GM06990 (cell line): ENCODE data around the gene ARL5C.

Source experiments
- DNase-seq: peaks from one replicate; pipeline ENCODE4 v3.0.0-alpha.2; 2011; ENCODE audit not compliant: insufficient read length; ENCODE audit errors: extremely low read depth
- H3K27me3 ChIP-seq: replicated peaks from 2 replicates; pipeline ENCODE4 v1.6.0; 2011; ENCODE audit warnings: low read length; ENCODE audit not compliant: control insufficient read depth, insufficient read depth
- H3K36me3 ChIP-seq: 2 replicates; pipeline ENCODE4 v1.5.1; 2011; ENCODE audit warnings: low read length; ENCODE audit not compliant: control insufficient read depth, insufficient read depth
- H3K4me3 ChIP-seq: replicated peaks from 2 replicates; pipeline ENCODE4 v1.5.1; 2011; ENCODE audit warnings: low read depth, mild to moderate bottlenecking, control low read depth, low read length
- CTCF ChIP-seq: IDR thresholded peaks from 2 replicates; pipeline ENCODE4 v1.5.1; 2011; ENCODE audit warnings: low read length, control low read depth, mild to moderate bottlenecking, inconsistent platforms; ENCODE audit not compliant: insufficient read depth, poor library complexity, severe bottlenecking

Gene ARL5C

GRCh38 chr17:39116224-39116623 is 49.7 kb downstream of the ARL5C start:
- Histone ChIP-seq H3K27me3 (no peaks in the 10 kb centered on the region; the same call in 1 of the 2 replicates), H3K36me3 (no peaks in the 10 kb centered on the region), H3K4me3 (no peak overlapping the region)
- no peak for TF ChIP-seq CTCF
- no peak for DNase-seq

GRCh38 chr17:39115135-39115534 is 50.8 kb downstream of the ARL5C start:
- Histone ChIP-seq H3K36me3 (no peaks in the 10 kb centered on the region), H3K27me3 (no peaks in the 10 kb centered on the region; the same call in 1 of the 2 replicates), H3K4me3 (no peak overlapping the region)
- DNase-seq: no peak
- no peak for TF ChIP-seq CTCF

GRCh38 chr17:39114723-39115122 is 51.2 kb downstream of the ARL5C start:
- no peaks in the 10 kb centered on the region; the same call in 1 of the 2 replicates for H3K27me3 ChIP-seq
- H3K36me3 ChIP-seq: no peaks in the 10 kb centered on the region
- no peak for TF ChIP-seq CTCF
- no peak for DNase-seq
- H3K4me3 ChIP-seq: no peak overlapping the region

GRCh38 chr17:39113871-39114270 is 52.1 kb downstream of the ARL5C start:
- no peaks in the 10 kb centered on the region for H3K36me3 ChIP-seq
- H3K4me3 ChIP-seq: no peak overlapping the region
- H3K27me3 ChIP-seq: no peaks in the 10 kb centered on the region; the same call in 1 of the 2 replicates
- no peak for DNase-seq
- TF ChIP-seq CTCF: no peak

GRCh38 chr17:39110435-39111136 is 55.4 kb downstream of the ARL5C start:
- Histone ChIP-seq H3K27me3 (no peaks in the 10 kb centered on the region; the same call in 1 of the 2 replicates), H3K4me3 (no peak overlapping the region), H3K36me3 (no peaks in the 10 kb centered on the region)
- DNase-seq: no peak
- TF ChIP-seq CTCF: no peak
